Measurements from ENCODE around the gene MANSC1. TPM values are rescaled to one million over a fixed set of nuclear protein-coding genes. Genes with fewer than 3 reads are reported as not detected.

Gene MANSC1
- total and polyA plus RNA-seq, 2 of the 13 experiments (the other 11 are each of a cell fraction or from before 2014, with no cell fraction given): 1.9 to 4.2 TPM

DNA sequence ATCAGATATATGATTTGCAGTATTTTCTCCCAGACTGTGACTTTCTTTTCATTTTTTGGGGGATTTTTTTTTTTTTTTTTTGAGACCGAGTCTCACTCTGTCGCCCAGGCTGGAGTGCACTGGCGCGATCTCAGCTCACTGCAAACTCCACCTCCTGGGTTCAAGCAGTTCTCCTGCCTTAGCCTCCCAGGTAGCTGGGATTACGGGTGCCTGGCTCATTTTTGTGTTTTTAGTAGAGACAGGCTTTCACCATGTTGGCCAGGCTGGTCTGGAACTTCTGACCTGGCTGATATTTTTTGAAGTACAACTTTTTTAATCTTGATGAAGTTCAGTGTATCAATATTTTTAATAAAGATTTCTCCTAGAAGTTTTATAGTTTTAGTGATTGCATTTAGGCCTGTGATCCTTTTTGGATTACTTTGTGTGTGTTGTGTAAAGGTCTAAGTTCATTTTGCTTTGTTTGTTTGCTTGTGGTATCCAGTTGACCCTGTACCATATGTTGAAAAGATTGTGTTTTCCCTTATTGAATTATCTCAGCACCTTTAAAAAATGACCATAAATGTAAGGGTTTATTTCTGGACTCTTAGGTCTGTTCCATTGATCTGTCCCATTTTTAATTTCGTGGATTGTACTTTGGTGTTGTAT lies 31.0 kb upstream of the MANSC1 start (continued):
- TF ChIP-seq, protein P1, sequence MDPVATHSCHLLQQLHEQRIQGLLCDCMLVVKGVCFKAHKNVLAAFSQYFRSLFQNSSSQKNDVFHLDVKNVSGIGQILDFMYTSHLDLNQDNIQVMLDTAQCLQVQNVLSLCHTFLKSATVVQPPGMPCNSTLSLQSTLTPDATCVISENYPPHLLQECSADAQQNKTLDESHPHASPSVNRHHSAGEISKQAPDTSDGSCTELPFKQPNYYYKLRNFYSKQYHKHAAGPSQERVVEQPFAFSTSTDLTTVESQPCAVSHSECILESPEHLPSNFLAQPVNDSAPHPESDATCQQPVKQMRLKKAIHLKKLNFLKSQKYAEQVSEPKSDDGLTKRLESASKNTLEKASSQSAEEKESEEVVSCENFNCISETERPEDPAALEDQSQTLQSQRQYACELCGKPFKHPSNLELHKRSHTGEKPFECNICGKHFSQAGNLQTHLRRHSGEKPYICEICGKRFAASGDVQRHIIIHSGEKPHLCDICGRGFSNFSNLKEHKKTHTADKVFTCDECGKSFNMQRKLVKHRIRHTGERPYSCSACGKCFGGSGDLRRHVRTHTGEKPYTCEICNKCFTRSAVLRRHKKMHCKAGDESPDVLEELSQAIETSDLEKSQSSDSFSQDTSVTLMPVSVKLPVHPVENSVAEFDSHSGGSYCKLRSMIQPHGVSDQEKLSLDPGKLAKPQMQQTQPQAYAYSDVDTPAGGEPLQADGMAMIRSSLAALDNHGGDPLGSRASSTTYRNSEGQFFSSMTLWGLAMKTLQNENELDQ (CRISPR knock-in tag; IDR thresholded peaks at IDR 0.05; ENCODE audit: borderline replicate concordance): no peak
- TF ChIP-seq ZSCAN30 (CRISPR knock-in tag; IDR thresholded peaks at IDR 0.05) (no peak), DPF2 (CRISPR knock-in tag; IDR thresholded peaks at IDR 0.05; ENCODE audit: borderline replicate concordance, low read depth) (peak; percentile 40; the same call in 1 of the 2 replicates), ZBTB3 (CRISPR knock-in tag; IDR thresholded peaks at IDR 0.05; ENCODE audit: borderline replicate concordance, low read depth) (0 out of 2 replicates have a peak, but pooled peaks have one; percentile 21), RXRB (CRISPR knock-in tag; IDR thresholded peaks at IDR 0.05; ENCODE audit: borderline replicate concordance) (0 out of 2 replicates have a peak, but pooled peaks have one; percentile 56), MIXL1 (CRISPR knock-in tag; IDR thresholded peaks at IDR 0.05) (peak; percentile 82), ZBTB21 (CRISPR knock-in tag; IDR thresholded peaks at IDR 0.05) (no peak), KDM6A (CRISPR knock-in tag; IDR thresholded peaks at IDR 0.05; ENCODE audit: low read depth) (peak; percentile 45; the same call in 1 of the 2 replicates), ZNF343 (CRISPR knock-in tag; IDR thresholded peaks at IDR 0.05) (no peak), KLF16 (CRISPR knock-in tag; IDR thresholded peaks at IDR 0.05) (0 out of 4 replicates have a peak, but pooled peaks of 1 of the 2 experiments have one; percentile 18), TBP (CRISPR knock-in tag; IDR thresholded peaks at IDR 0.05) (no peak), NR2F6 (IDR thresholded peaks at IDR 0.05) (peak; percentile 77), NR2F6 (CRISPR knock-in tag; IDR thresholded peaks at IDR 0.05) (peak; percentile 75; the same call in 1 of the 2 replicates), ZBTB42 (CRISPR knock-in tag; IDR thresholded peaks at IDR 0.05) (no peak), ZBTB1 (CRISPR knock-in tag; IDR thresholded peaks at IDR 0.05; ENCODE audit: borderline replicate concordance) (no peak), CEBPB (IDR thresholded peaks at IDR 0.05; ENCODE audit: borderline replicate concordance, low read depth, low read length) (peak; percentile 15; the same call in 1 of the 2 replicates), CCDC6 (CRISPR knock-in tag; IDR thresholded peaks at IDR 0.05) (no peak), KDM2A (CRISPR knock-in tag; IDR thresholded peaks at IDR 0.05; ENCODE audit: borderline replicate concordance, low read depth) (no peak), FOXO1 (CRISPR knock-in tag; IDR thresholded peaks at IDR 0.05) (peak; percentile 41; the same call in 1 of the 2 replicates), PRPF4 (IDR thresholded peaks at IDR 0.05; ENCODE audit: low read depth, low read length, poor library complexity, severe bottlenecking) (no peak), RARA (CRISPR knock-in tag; IDR thresholded peaks at IDR 0.05) (peak; percentile 89), GATAD2A (CRISPR knock-in tag; IDR thresholded peaks at IDR 0.05) (peak; percentile 84), LCORL (IDR thresholded peaks at IDR 0.05) (no peak), LCORL (CRISPR knock-in tag; IDR thresholded peaks at IDR 0.05) (peak; percentile 43; the same call in 1 of the 2 replicates)
- TF ChIP-seq, protein P2, sequence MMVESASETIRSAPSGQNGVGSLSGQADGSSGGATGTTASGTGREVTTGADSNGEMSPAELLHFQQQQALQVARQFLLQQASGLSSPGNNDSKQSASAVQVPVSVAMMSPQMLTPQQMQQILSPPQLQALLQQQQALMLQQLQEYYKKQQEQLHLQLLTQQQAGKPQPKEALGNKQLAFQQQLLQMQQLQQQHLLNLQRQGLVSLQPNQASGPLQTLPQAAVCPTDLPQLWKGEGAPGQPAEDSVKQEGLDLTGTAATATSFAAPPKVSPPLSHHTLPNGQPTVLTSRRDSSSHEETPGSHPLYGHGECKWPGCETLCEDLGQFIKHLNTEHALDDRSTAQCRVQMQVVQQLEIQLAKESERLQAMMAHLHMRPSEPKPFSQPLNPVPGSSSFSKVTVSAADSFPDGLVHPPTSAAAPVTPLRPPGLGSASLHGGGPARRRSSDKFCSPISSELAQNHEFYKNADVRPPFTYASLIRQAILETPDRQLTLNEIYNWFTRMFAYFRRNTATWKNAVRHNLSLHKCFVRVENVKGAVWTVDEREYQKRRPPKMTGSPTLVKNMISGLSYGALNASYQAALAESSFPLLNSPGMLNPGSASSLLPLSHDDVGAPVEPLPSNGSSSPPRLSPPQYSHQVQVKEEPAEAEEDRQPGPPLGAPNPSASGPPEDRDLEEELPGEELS (CRISPR knock-in tag; IDR thresholded peaks at IDR 0.05): peak; percentile 64
- TF ChIP-seq, protein P3, sequence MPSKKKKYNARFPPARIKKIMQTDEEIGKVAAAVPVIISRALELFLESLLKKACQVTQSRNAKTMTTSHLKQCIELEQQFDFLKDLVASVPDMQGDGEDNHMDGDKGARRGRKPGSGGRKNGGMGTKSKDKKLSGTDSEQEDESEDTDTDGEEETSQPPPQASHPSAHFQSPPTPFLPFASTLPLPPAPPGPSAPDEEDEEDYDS (CRISPR knock-in tag; IDR thresholded peaks at IDR 0.05): no peak
- TF ChIP-seq, protein P4, sequence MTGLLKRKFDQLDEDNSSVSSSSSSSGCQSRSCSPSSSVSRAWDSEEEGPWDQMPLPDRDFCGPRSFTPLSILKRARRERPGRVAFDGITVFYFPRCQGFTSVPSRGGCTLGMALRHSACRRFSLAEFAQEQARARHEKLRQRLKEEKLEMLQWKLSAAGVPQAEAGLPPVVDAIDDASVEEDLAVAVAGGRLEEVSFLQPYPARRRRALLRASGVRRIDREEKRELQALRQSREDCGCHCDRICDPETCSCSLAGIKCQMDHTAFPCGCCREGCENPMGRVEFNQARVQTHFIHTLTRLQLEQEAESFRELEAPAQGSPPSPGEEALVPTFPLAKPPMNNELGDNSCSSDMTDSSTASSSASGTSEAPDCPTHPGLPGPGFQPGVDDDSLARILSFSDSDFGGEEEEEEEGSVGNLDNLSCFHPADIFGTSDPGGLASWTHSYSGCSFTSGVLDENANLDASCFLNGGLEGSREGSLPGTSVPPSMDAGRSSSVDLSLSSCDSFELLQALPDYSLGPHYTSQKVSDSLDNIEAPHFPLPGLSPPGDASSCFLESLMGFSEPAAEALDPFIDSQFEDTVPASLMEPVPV (CRISPR knock-in tag; IDR thresholded peaks at IDR 0.05): no peak

Data from HepG2 (cell line).